Psoas muscle (tissue), 8 donors: Measurements from ENCODE around the gene ALDH3B2. TPM values are rescaled to one million over a fixed set of nuclear protein-coding genes. Genes with fewer than 3 reads are reported as not detected.

Source experiments
- ATAC-seq, 4 donors: fragments of 200-7000 bp; cut with Tn5 transposase; one replicate each; pipeline ENCODE4 v1.9.1; 2020; ENCODE audit warnings: moderate library complexity in 3 of 4, mild to moderate bottlenecking in 2 of 4
- DNase-seq, 2 donors: peaks; one replicate each; pipeline ENCODE4 v3.0.0-alpha.2; 2020
- H3K27ac ChIP-seq: fragments of 200-600 bp; one replicate; pipeline ENCODE4 v1.8.0; 2022
- H3K27me3 ChIP-seq, 3 donors: fragments of 200-600 bp in 1 of 3; one replicate each; pipeline versions ENCODE4 v1.6.1 to v1.8.0; 2013 to 2022; ENCODE audit warnings: low read length in 2 of 3, mild to moderate bottlenecking in 2 of 3, moderate library complexity in 1 of 3; ENCODE audit not compliant: insufficient read depth in 3 of 3
- H3K36me3 ChIP-seq, 2 donors: fragments of 200-600 bp in 1 of 2; one replicate each; pipeline versions ENCODE4 v1.6.1 to v1.8.0; 2013 to 2022; ENCODE audit warnings: low read depth in 1 of 2, mild to moderate bottlenecking in 1 of 2, moderate library complexity in 1 of 2; ENCODE audit not compliant: insufficient read depth in 1 of 2
- H3K4me1 ChIP-seq: fragments of 200-600 bp; one replicate; pipeline ENCODE4 v1.8.0; 2022
- H3K4me3 ChIP-seq: fragments of 200-600 bp; one replicate; pipeline ENCODE4 v1.8.0; 2022; ENCODE audit warnings: mild to moderate bottlenecking
- H3K9me3 ChIP-seq: fragments of 200-600 bp; one replicate; pipeline ENCODE4 v1.8.0; 2022
- CTCF ChIP-seq: fragments of 200-600 bp; IDR thresholded peaks from one replicate; pipeline ENCODE4 v1.8.0; 2022; ENCODE audit warnings: antibody characterized with exemption
- WGBS, 3 donors: extraction: QIAGEN DNeasy Blood & Tissue Kit; methylation state at CpG; one replicate each; pipeline versions ENCODE4 v1.1.6 to v1.1.7; 2013; 5-methylcytosine and 5-hydroxymethylcytosine counted together
- intact Hi-C, 2 donors: fragments of 100-400 bp; cut with DNase I; formaldehyde crosslinking; loops; one replicate each; pipeline versions ENCODE4 v1.11.0 to v1.14.2; 2022
- polyA plus RNA-seq, 3 donors: library from polyadenylated mRNA; stranded (reverse); fragments of 200-250 nt; gene quantifications; one replicate each; pipeline ENCODE4 v1.2.3, GENCODE V29; 2013
- total RNA-seq, 4 donors: library from RNA; stranded (reverse); fragmentation: NEBNext Ultra II Directional in 2 of 4; extraction: Animal tissue kit (Norgen Biotek cat#: 25700) in 2 of 4; gene quantifications; one replicate each; pipeline versions ENCODE4 v1.2.1 to v1.2.4, GENCODE V29; 2021 to 2023
- donor health status: healthy with polysubstance abuse.
- donor health status: DM: no; HTN: no; CAD: no; lungs with moderate emphysema.
- donor health status: Bipolar disorder and iron deficiency.
- donor health status: healthy.
- donor health status: DM: yes; HTN: yes; CAD: no.
- donor health status: DM: no; HTN: no; CAD: no.
- donor health status: DM: no; HTN: no; CAD: no.
- donor health status: DM: yes; HTN: yes; CAD: no.

Gene ALDH3B2
- total and polyA plus RNA-seq, 7 donors, result not detected

- DNase-seq, result no peak
- no peaks in the 10 kb centered on the region for H3K9me3 ChIP-seq
- WGBS, 3 donors, result 52 to 62% (median 60%) methylated on average over 3 of the region's 3 CpGs
- no peaks in the 10 kb centered on the region for H3K36me3 ChIP-seq
- no peak for TF ChIP-seq CTCF
- intact Hi-C loops, result no loop called here
- no peak overlapping the region for H3K4me3 ChIP-seq
- no peak for ATAC-seq
- H3K27me3 ChIP-seq, result peaks cover 0 to under 1% (median 0%) of the 10 kb centered on the region in 3 donors
- H3K4me1 ChIP-seq, result no peaks in the 10 kb centered on the region
- H3K27ac ChIP-seq, result no peak overlapping the region
Observed at GRCh38 chr11:67680696-67681470, 6.5 kb upstream of the ALDH3B2 start.

GRCh38 chr11:67675058-67675747 is 780 bp upstream of the ALDH3B2 start:
- DNase-seq (no peak), ATAC-seq (no peak)
- Histone ChIP-seq H3K9me3 (no peaks in the 10 kb centered on the region), H3K4me1 (no peaks in the 10 kb centered on the region), H3K27ac (no peak overlapping the region), H3K36me3 (no peaks in the 10 kb centered on the region), H3K4me3 (no peak overlapping the region), H3K27me3 (peaks cover 0 to 27% (median 5%) of the 10 kb centered on the region in 3 donors)
- WGBS, 3 donors, result 85 to 92% (median 89%) methylated on average over 12 of the region's 12 CpGs
- intact Hi-C loops, result no loop called here
- no peak for TF ChIP-seq CTCF

DNA sequence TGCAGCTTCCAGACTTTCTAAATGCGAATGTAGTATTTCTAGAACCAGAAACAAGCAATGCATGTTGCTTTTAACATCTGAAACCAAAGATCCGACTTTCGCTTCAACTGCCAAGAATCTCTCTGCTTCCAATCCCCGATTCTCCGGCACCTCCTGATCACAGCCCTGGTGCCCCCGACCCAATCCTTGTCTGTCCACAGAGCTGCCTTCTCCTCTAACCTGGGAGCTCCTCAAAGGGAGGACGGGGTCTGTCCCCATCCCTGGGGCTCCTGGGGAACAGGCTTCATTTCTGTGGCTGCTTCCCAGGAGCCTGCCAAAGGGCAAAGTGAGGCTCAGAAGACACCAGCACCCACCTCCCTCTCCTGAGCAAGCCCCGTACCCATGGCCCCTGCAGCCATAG is 521 bp downstream of the ALDH3B2 start:
- intact Hi-C loops, result no loop called here
- TF ChIP-seq CTCF, result no peak
- no peak overlapping the region for H3K27ac ChIP-seq
- DNase-seq, result no peak
- ATAC-seq, result no peak
- 58 to 69% (median 67%) methylated on average over 8 of the region's 8 CpGs for WGBS, 3 donors
- no peaks in the 10 kb centered on the region for H3K9me3 ChIP-seq
- H3K4me3 ChIP-seq, result no peak overlapping the region
- H3K4me1 ChIP-seq, result no peaks in the 10 kb centered on the region
- H3K27me3 ChIP-seq, result peaks cover 0 to 27% (median 5%) of the 10 kb centered on the region in 3 donors
- H3K36me3 ChIP-seq, result no peaks in the 10 kb centered on the region

DNA sequence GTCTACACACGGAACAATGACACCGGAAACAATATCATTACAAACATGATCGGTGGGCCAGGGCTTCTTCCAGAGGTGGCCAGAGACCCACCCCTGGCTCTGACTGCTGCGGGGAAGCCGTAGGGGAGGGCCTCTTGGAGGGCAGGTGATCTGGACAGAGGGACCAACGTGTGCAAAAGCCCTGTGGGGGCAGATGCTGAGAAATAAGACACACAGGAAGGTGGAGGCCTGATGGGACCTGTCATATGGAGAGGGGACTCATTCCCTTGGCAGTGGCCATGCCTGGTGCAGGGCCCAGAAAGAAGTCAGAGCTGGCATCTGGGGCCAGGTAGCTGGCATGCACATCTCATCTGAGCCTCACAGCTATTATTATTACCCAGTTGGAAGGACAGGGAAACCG is 1.1 kb downstream of the ALDH3B2 start:
- H3K27ac ChIP-seq, result no peak overlapping the region
- 74 to 79% (median 78%) methylated on average over 7 of the region's 7 CpGs for WGBS, 3 donors
- H3K36me3 ChIP-seq, result no peaks in the 10 kb centered on the region
- no peak for DNase-seq
- ATAC-seq, result no peak
- no peaks in the 10 kb centered on the region for H3K9me3 ChIP-seq
- H3K27me3 ChIP-seq, result peaks cover 0 to 27% (median 5%) of the 10 kb centered on the region in 3 donors
- intact Hi-C loops, result no loop called here
- H3K4me3 ChIP-seq, result no peak overlapping the region
- H3K4me1 ChIP-seq, result no peaks in the 10 kb centered on the region
- no peak for TF ChIP-seq CTCF
